DND-41 (cell line): ENCODE data around the gene GFPT1.

Experiments used
- ATAC-seq: fragments of 200-7000 bp; cut with Tn5 transposase; 3 replicates; pipeline ENCODE4 v1.9.1; 2021; ENCODE audit warnings: low read depth; ENCODE audit not compliant: insufficient read depth
- DNase-seq: peaks from one replicate; pipeline ENCODE4 v3.0.0-alpha.2; 2020
- H2AFZ ChIP-seq: 2 replicates; pipeline ENCODE4 v1.6.0; 2012; ENCODE audit warnings: low read depth, low read length
- H3K27ac ChIP-seq: 2 replicates; pipeline ENCODE4 v1.5.1; 2012; ENCODE audit warnings: low read length, inconsistent platforms
- H3K27me3 ChIP-seq: fragments of 200-600 bp; sonication (generic); 2 replicates; pipeline ENCODE4 v1.6.0; 2012; ENCODE audit warnings: low read length, mild to moderate bottlenecking, inconsistent platforms; ENCODE audit not compliant: insufficient read depth, poor library complexity
- H3K36me3 ChIP-seq: 2 replicates; pipeline ENCODE4 v1.5.1; 2012; ENCODE audit warnings: low read length, inconsistent platforms; ENCODE audit not compliant: insufficient read depth
- H3K4me1 ChIP-seq: 2 replicates; pipeline ENCODE4 v1.5.1; 2012; ENCODE audit warnings: mild to moderate bottlenecking, low read length; ENCODE audit not compliant: insufficient read depth
- H3K4me2 ChIP-seq: 2 replicates; pipeline ENCODE4 v1.6.0; 2012; ENCODE audit warnings: mild to moderate bottlenecking, moderate library complexity, low read length, inconsistent platforms; ENCODE audit not compliant: insufficient read depth
- H3K4me3 ChIP-seq, 2 experiments: fragments of 200-600 bp in 1 of 2; shearing (Covaris generic) in 1 of 2; 2 replicates each; pipeline ENCODE4 v1.5.1; 2012 to 2016; ENCODE audit warnings: inconsistent platforms in 2 of 2, low read length in 2 of 2, mild to moderate bottlenecking in 2 of 2, low read depth in 1 of 2, moderate library complexity in 1 of 2
- H3K79me2 ChIP-seq: 2 replicates; pipeline ENCODE4 v1.6.0; 2012; ENCODE audit warnings: low read length, inconsistent platforms; ENCODE audit not compliant: insufficient read depth
- H3K9ac ChIP-seq: 2 replicates; pipeline ENCODE4 v1.6.0; 2012; ENCODE audit warnings: low read depth, mild to moderate bottlenecking, inconsistent platforms, low read length, moderate library complexity
- H3K9me3 ChIP-seq: 2 replicates; pipeline ENCODE4 v1.5.1; 2012; ENCODE audit warnings: low read length, moderate library complexity, mild to moderate bottlenecking, inconsistent platforms; ENCODE audit not compliant: insufficient read depth, severe bottlenecking
- H4K20me1 ChIP-seq: 2 replicates; pipeline ENCODE4 v1.6.0; 2012; ENCODE audit warnings: low read length; ENCODE audit not compliant: insufficient read depth
- CTCF ChIP-seq: IDR thresholded peaks from 2 replicates; pipeline ENCODE4 v1.5.1; 2012; ENCODE audit warnings: borderline replicate concordance, low read length, moderate library complexity, mild to moderate bottlenecking; ENCODE audit not compliant: poor library complexity, severe bottlenecking; ENCODE audit errors: extremely low read depth
- EZH2 ChIP-seq: IDR thresholded peaks from 3 replicates; pipeline ENCODE4 v1.6.1; 2012; ENCODE audit warnings: borderline replicate concordance, low read depth, mild to moderate bottlenecking, moderate library complexity, low read length, inconsistent platforms; ENCODE audit not compliant: severe bottlenecking

GFPT1 gene

GRCh38 chr2:69307579-69308064 is 79.4 kb downstream of the GFPT1 start:
- Histone ChIP-seq H2AFZ (peak overlapping the region; percentile 70), H3K36me3 (no peaks in the 10 kb centered on the region), H3K4me1 (peaks cover 16% of the 10 kb centered on the region), H3K9ac (peak overlapping the region; percentile 49; the same call in 1 of the 2 replicates), H3K79me2 (no peaks in the 10 kb centered on the region), H3K4me3 (peak overlapping the region in 1 of 2 experiments; percentile 54; a peak in 2 of 4 replicates), H3K9me3 (peaks cover 4% of the 10 kb centered on the region), H3K27ac (no peak overlapping the region), H4K20me1 (no peaks in the 10 kb centered on the region), H3K4me2 (peak overlapping the region; percentile 71), H3K27me3 (peaks cover 14% of the 10 kb centered on the region)
- no peak for DNase-seq
- no peak for ATAC-seq
- TF ChIP-seq EZH2 = no peak
- TF ChIP-seq CTCF = no peak

GRCh38 chr2:69306822-69307578 is 80.0 kb downstream of the GFPT1 start:
- Histone ChIP-seq H3K4me3 (peak overlapping the region; percentile 1 to 54; a peak in 3 of 4 replicates), H3K36me3 (no peaks in the 10 kb centered on the region), H3K27ac (no peak overlapping the region), H3K9me3 (peaks cover 4% of the 10 kb centered on the region), H3K79me2 (no peaks in the 10 kb centered on the region), H4K20me1 (no peaks in the 10 kb centered on the region), H3K4me2 (peak overlapping the region; percentile 71), H2AFZ (peak overlapping the region; percentile 70), H3K9ac (peak overlapping the region; percentile 49), H3K27me3 (peaks cover 14% of the 10 kb centered on the region), H3K4me1 (peaks cover 16% of the 10 kb centered on the region)
- ATAC-seq (peak; percentile 98), DNase-seq (peak; percentile 84)
- no peak for TF ChIP-seq EZH2
- TF ChIP-seq CTCF = peak; percentile 90

GRCh38 chr2:69306393-69306821 is 80.6 kb downstream of the GFPT1 start:
- H3K27me3 ChIP-seq = peaks cover 14% of the 10 kb centered on the region
- H3K4me3 ChIP-seq = peak overlapping the region in 1 of 2 experiments; percentile 54; a peak in 3 of 4 replicates
- no peaks in the 10 kb centered on the region for H3K36me3 ChIP-seq
- DNase-seq (no peak), ATAC-seq (no peak)
- H3K9ac ChIP-seq = peak overlapping the region; percentile 49; the same call in 1 of the 2 replicates
- H3K79me2 ChIP-seq = no peaks in the 10 kb centered on the region
- no peaks in the 10 kb centered on the region for H4K20me1 ChIP-seq
- no peak for TF ChIP-seq EZH2
- H3K27ac ChIP-seq = no peak overlapping the region
- H2AFZ ChIP-seq = peak overlapping the region; percentile 70
- H3K9me3 ChIP-seq = peaks cover 4% of the 10 kb centered on the region
- peaks cover 16% of the 10 kb centered on the region for H3K4me1 ChIP-seq
- H3K4me2 ChIP-seq = peak overlapping the region; percentile 71
